GM18519 (cell line): ENCODE data around the gene RRP12.

Source experiments
- ATAC-seq: cut with Tn5 transposase; IDR thresholded peaks from one replicate; pipeline ENCODE4 v1.9.1; 2021; ENCODE audit warnings: mild to moderate bottlenecking, moderate library complexity; ENCODE audit not compliant: unreplicated experiment, low FRiP score

The RRP12 gene

GRCh38 chr10:97319671-97320479, 81.3 kb downstream of the RRP12 start:
- ATAC-seq = peak; percentile 16

- ATAC-seq = peak; percentile 52
These were observed 82.1 kb downstream of the RRP12 start, which contains the start of gene FRAT1 for GRCh38 chr10:97318772-97319651. TSS of gene FRAT1 (plus strand) at chr10:97319271. CDS start at chr10:97319454, 183 bp downstream.

- ATAC-seq = no peak
These were observed 86.5 kb downstream of the RRP12 start for GRCh38 chr10:97314671-97315070.

GRCh38 chr10:97312897-97313296, 88.2 kb downstream of the RRP12 start:
- no peak for ATAC-seq

GRCh38 chr10:97311111-97311626, 90.0 kb downstream of the RRP12 start:
- no peak for ATAC-seq

GRCh38 chr10:97307866-97308780, 93.0 kb downstream of the RRP12 start:
- no peak for ATAC-seq

GRCh38 chr10:97307441-97307840, 93.7 kb downstream of the RRP12 start:
- no peak for ATAC-seq
